PC-9 (cell line): ENCODE data around the gene NRG3. TPM values are rescaled to one million over a fixed set of nuclear protein-coding genes. Genes with fewer than 3 reads are reported as not detected.

Experiments
- BruUV-seq: library from RNA; stranded (reverse); fragments of 400-500 nt; replicated peaks from 2 replicates; lab custom pipeline; 2021; lab: Mats Ljungman, UMichigan
- CTCF ChIA-PET: fragments of 300-600 bp; sonication (Branson Sonifier 250); formaldehyde crosslinking; loops from one replicate; lab custom pipeline; 2022; ENCODE audit warnings: antibody characterized with exemption; lab: Charles Lee
- POLR2A ChIA-PET: fragments of 300-600 bp; sonication (Branson Sonifier 250); formaldehyde crosslinking; loops from one replicate; lab custom pipeline; 2022; ENCODE audit warnings: antibody characterized with exemption; ENCODE audit not compliant: unreplicated experiment; lab: Charles Lee
- DNase-seq, 2 experiments: peaks; one replicate each; pipeline versions ENCODE4 v3.0.0 to v3.0.0-alpha.2; 2015 to 2022; ENCODE audit warnings: mixed read lengths in 1 of 2
- H2AFZ ChIP-seq: fragments of 200-600 bp; sonication (generic); 2 replicates; pipeline ENCODE4 v1.8.1; 2017; ENCODE audit warnings: antibody characterized with exemption
- H3F3A ChIP-seq: fragments of 200-600 bp; sonication (generic); 2 replicates; pipeline ENCODE4 v1.8.1; 2017; ENCODE audit warnings: antibody characterized with exemption, mild to moderate bottlenecking, low read depth; ENCODE audit not compliant: insufficient read depth
- H3K27ac ChIP-seq: fragments of 200-600 bp; sonication (generic); 2 replicates; pipeline ENCODE4 v1.6.1; 2016; ENCODE audit warnings: mixed run types
- H3K27me3 ChIP-seq: fragments of 200-600 bp; sonication (generic); 2 replicates; pipeline ENCODE4 v1.6.1; 2016; ENCODE audit warnings: low read depth, mixed run types; ENCODE audit not compliant: insufficient read depth
- H3K36me3 ChIP-seq: fragments of 200-600 bp; sonication (generic); 2 replicates; pipeline ENCODE4 v1.6.1; 2016; ENCODE audit warnings: low read depth, mixed run types
- H3K4me1 ChIP-seq: fragments of 200-600 bp; sonication (generic); replicated peaks from 2 replicates; pipeline ENCODE4 v1.6.1; 2016; ENCODE audit warnings: mixed run types; ENCODE audit not compliant: insufficient read depth
- H3K4me2 ChIP-seq: fragments of 200-600 bp; sonication (generic); 2 replicates; pipeline ENCODE4 v1.6.1; 2017; ENCODE audit warnings: mixed run types
- H3K4me3 ChIP-seq: fragments of 200-600 bp; sonication (generic); 2 replicates; pipeline ENCODE4 v1.6.1; 2016; ENCODE audit warnings: mixed run types
- H3K79me2 ChIP-seq: fragments of 200-600 bp; sonication (generic); 2 replicates; pipeline ENCODE4 v1.6.1; 2017; ENCODE audit warnings: low read depth, mixed run types
- H3K9me2 ChIP-seq: fragments of 200-600 bp; sonication (generic); 2 replicates; pipeline ENCODE4 v1.8.1; 2017; ENCODE audit warnings: mild to moderate bottlenecking; ENCODE audit not compliant: insufficient read depth
- H3K9me3 ChIP-seq: fragments of 200-600 bp; sonication (generic); 2 replicates; pipeline ENCODE4 v1.8.1; 2016; ENCODE audit warnings: low read depth; ENCODE audit not compliant: insufficient read depth
- H4K20me1 ChIP-seq: fragments of 200-600 bp; sonication (generic); 2 replicates; pipeline ENCODE4 v1.8.1; 2017; ENCODE audit not compliant: insufficient read depth
- EZH2 ChIP-seq: fragments of 200-600 bp; sonication (generic); IDR thresholded peaks from 2 replicates; pipeline ENCODE4 v1.8.0; 2017; ENCODE audit warnings: antibody characterized with exemption, low read depth
- intact Hi-C: fragments of 100-400 bp; cut with micrococcal nuclease; formaldehyde crosslinking; loops from one replicate; pipeline ENCODE4 v1.10.0; 2022; ENCODE audit not compliant: unreplicated experiment
- total RNA-seq: library from RNA; stranded (reverse); gene quantifications from 2 replicates; pipeline ENCODE4 v1.2.3, GENCODE V29; 2021
- TF ChIP-seq, protein P1 (sequence below): fragments of 200-600 bp; sonication (generic); conservative IDR thresholded peaks from 2 replicates; pipeline ENCODE4 v1.6.1; 2017; ENCODE audit warnings: mixed run types, antibody characterized with exemption, mild to moderate bottlenecking, moderate library complexity

The NRG3 gene
- total RNA-seq, 1 experiment from 2014 or later: not detected

DNA sequence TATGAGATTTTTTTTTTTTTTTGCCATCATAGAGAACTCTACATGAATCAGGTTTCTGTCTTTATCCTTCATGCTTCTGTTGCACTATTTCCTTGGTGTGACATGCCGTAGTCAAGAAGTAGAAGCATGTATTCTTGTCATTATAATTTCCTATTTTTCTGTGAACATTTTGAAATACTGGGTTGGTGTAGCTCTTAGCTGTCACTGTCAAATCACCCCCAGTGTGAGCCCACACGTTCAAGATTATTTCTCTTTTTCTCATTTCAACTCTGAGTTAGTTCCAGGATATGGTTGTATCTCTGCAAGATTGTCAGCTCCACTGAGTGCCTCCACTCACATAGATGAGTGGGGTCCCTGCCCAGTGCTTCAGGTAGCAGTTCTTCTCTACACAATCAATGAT lies 209.5 kb downstream of the NRG3 start:
- H3K4me3 ChIP-seq: no peak overlapping the region
- no peak overlapping the region for H3K4me2 ChIP-seq
- BruUV-seq: no TSS peak
- H2AFZ ChIP-seq: no peak overlapping the region
- TF ChIP-seq EZH2: no peak
- TF ChIP-seq, protein P1, sequence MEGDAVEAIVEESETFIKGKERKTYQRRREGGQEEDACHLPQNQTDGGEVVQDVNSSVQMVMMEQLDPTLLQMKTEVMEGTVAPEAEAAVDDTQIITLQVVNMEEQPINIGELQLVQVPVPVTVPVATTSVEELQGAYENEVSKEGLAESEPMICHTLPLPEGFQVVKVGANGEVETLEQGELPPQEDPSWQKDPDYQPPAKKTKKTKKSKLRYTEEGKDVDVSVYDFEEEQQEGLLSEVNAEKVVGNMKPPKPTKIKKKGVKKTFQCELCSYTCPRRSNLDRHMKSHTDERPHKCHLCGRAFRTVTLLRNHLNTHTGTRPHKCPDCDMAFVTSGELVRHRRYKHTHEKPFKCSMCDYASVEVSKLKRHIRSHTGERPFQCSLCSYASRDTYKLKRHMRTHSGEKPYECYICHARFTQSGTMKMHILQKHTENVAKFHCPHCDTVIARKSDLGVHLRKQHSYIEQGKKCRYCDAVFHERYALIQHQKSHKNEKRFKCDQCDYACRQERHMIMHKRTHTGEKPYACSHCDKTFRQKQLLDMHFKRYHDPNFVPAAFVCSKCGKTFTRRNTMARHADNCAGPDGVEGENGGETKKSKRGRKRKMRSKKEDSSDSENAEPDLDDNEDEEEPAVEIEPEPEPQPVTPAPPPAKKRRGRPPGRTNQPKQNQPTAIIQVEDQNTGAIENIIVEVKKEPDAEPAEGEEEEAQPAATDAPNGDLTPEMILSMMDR: no peak
- DNase-seq: no peak
- no peaks in the 10 kb centered on the region for H3K9me3 ChIP-seq
- H3K36me3 ChIP-seq: no peaks in the 10 kb centered on the region
- no peak overlapping the region for H3K27ac ChIP-seq
- no peaks in the 10 kb centered on the region for H3K4me1 ChIP-seq
- ChIA-PET CTCF (no interaction called here), POLR2A (no interaction called here)
- H3K27me3 ChIP-seq: no peaks in the 10 kb centered on the region
- no peaks in the 10 kb centered on the region for H4K20me1 ChIP-seq
- H3K9me2 ChIP-seq: no peaks in the 10 kb centered on the region
- intact Hi-C loops: no loop called here
- H3F3A ChIP-seq: no peaks in the 10 kb centered on the region
- H3K79me2 ChIP-seq: no peaks in the 10 kb centered on the region

DNA sequence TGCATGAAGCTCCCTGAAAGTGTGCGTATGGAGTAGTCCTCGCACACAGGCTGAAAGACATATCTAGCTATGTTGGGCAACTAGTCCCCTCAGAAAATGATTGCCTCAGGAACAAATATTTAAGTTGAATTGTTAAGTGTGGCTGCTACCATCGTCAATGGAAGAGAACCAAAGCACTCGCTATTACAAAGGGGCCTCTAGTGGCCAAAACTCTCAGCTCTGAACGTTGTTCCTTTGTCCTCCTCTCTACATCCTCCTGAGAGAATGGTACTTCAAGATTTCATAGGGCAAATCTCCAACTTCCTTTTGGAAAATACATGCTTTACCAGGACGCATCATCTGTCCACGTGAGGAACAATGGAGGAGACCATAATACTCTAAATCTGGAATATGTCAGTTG lies 209.9 kb downstream of the NRG3 start:
- CTCF ChIA-PET: no interaction called here
- Histone ChIP-seq H3F3A (no peaks in the 10 kb centered on the region), H3K79me2 (no peaks in the 10 kb centered on the region), H3K9me2 (no peaks in the 10 kb centered on the region), H2AFZ (no peak overlapping the region), H3K4me3 (no peak overlapping the region), H3K9me3 (no peaks in the 10 kb centered on the region), H3K36me3 (no peaks in the 10 kb centered on the region), H4K20me1 (no peaks in the 10 kb centered on the region), H3K27me3 (no peaks in the 10 kb centered on the region), H3K4me1 (no peaks in the 10 kb centered on the region), H3K27ac (no peak overlapping the region), H3K4me2 (no peak overlapping the region)
- TF ChIP-seq EZH2: no peak
- TF ChIP-seq, protein P1: no peak
- intact Hi-C loops: no loop called here
- POLR2A ChIA-PET: no interaction called here
- BruUV-seq: no TSS peak
- DNase-seq: no peak

DNA sequence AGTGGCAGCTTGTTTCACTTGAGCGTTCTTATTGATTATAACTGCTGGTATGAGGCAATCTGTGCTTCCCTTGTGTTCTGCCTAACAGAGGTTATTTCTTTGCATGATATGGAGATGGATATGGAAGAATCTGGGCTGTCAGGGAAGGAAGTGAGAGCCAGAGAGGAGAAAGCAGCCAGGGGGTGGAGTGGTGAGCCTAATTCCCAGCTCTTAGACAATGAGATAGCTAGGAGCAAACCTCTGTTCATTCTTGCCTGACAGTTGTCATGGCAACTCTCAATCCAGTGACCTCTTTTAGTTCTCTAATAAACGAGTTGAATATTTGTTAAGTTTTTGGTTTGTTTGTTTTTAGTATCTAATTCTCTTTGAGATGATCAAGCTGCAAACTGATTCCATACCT lies 214.3 kb downstream of the NRG3 start:
- no peaks in the 10 kb centered on the region for H4K20me1 ChIP-seq
- H3K4me1 ChIP-seq: no peaks in the 10 kb centered on the region
- no peak overlapping the region for H3K4me3 ChIP-seq
- no peaks in the 10 kb centered on the region for H3K36me3 ChIP-seq
- no peak for TF ChIP-seq EZH2
- TF ChIP-seq, protein P1: no peak
- H3K4me2 ChIP-seq: no peak overlapping the region
- ChIA-PET POLR2A (no interaction called here), CTCF (no interaction called here)
- no peaks in the 10 kb centered on the region for H3K9me2 ChIP-seq
- no peaks in the 10 kb centered on the region for H3K27me3 ChIP-seq
- no peaks in the 10 kb centered on the region; the same call in 1 of the 2 replicates for H3K9me3 ChIP-seq
- no peak overlapping the region for H2AFZ ChIP-seq
- intact Hi-C loops: no loop called here
- H3F3A ChIP-seq: no peaks in the 10 kb centered on the region
- H3K27ac ChIP-seq: no peak overlapping the region
- DNase-seq: no peak
- H3K79me2 ChIP-seq: no peaks in the 10 kb centered on the region
- BruUV-seq: no TSS peak
